ENCODE results near the gene AATK. TPM values are rescaled to one million over a fixed set of nuclear protein-coding genes. Genes with fewer than 3 reads are reported as not detected.
A peak's percentile ranks its signal among the peaks of the same experiment; 100 is the strongest.
"Not testable (repeated sequence)": the region's sequence is repeated elsewhere in the genome, so short reads cannot be mapped to it uniquely, and the experiment has no call there.

The AATK gene
- total and polyA plus RNA-seq, 4 donors = 2.9 to 15.1 (median 9.1) TPM

- 86 to 88% methylated on average over 27 of the region's 27 CpGs for WGBS, 2 donors
- Histone ChIP-seq H3K4me3 (ENCODE audit: low read length in 2 of 2) (no peak overlapping the region), H3K27me3 (ENCODE audit: control insufficient read depth in 1 of 2, insufficient read depth in 2 of 2, low read length in 1 of 2) (no peaks in the 10 kb centered on the region), H3K9me3 (ENCODE audit: control insufficient read depth, low read length) (no peaks in the 10 kb centered on the region), H3K36me3 (ENCODE audit: control insufficient read depth in 1 of 2, insufficient read depth in 2 of 2, low read length in 1 of 2) (no peaks in the 10 kb centered on the region), H3K27ac (ENCODE audit: low read depth in 1 of 2, low read length in 2 of 2) (no peak overlapping the region), H3K4me1 (ENCODE audit: control insufficient read depth in 1 of 2, insufficient read depth in 2 of 2, low read length in 2 of 2) (no peaks in the 10 kb centered on the region)
- ATAC-seq (ENCODE audit: low FRiP score) = peak; percentile 28
- no peak for DNase-seq
- intact Hi-C loops (cut with DNase I) = no loop called here
These were observed 82.8 kb downstream of the AATK start for GRCh38 chr17:81083125-81083765.

- no peaks in the 10 kb centered on the region for H3K9me3 ChIP-seq (ENCODE audit: control insufficient read depth, low read length)
- no peak for DNase-seq
- H3K27ac ChIP-seq (ENCODE audit: low read depth in 1 of 2, low read length in 2 of 2) = no peak overlapping the region
- no peaks in the 10 kb centered on the region for H3K4me1 ChIP-seq (ENCODE audit: control insufficient read depth in 1 of 2, insufficient read depth in 2 of 2, low read length in 2 of 2)
- no peaks in the 10 kb centered on the region for H3K36me3 ChIP-seq (ENCODE audit: control insufficient read depth in 1 of 2, insufficient read depth in 2 of 2, low read length in 1 of 2)
- H3K27me3 ChIP-seq (ENCODE audit: control insufficient read depth in 1 of 2, insufficient read depth in 2 of 2, low read length in 1 of 2) = no peaks in the 10 kb centered on the region
- no peak for ATAC-seq (ENCODE audit: low FRiP score)
- intact Hi-C loops (cut with DNase I) = no loop called here
- H3K4me3 ChIP-seq (ENCODE audit: low read length in 2 of 2) = no peak overlapping the region
- 92 to 93% methylated on average over 33 of the region's 33 CpGs for WGBS, 2 donors
These were observed 83.6 kb downstream of the AATK start for GRCh38 chr17:81082177-81083073.

DNA sequence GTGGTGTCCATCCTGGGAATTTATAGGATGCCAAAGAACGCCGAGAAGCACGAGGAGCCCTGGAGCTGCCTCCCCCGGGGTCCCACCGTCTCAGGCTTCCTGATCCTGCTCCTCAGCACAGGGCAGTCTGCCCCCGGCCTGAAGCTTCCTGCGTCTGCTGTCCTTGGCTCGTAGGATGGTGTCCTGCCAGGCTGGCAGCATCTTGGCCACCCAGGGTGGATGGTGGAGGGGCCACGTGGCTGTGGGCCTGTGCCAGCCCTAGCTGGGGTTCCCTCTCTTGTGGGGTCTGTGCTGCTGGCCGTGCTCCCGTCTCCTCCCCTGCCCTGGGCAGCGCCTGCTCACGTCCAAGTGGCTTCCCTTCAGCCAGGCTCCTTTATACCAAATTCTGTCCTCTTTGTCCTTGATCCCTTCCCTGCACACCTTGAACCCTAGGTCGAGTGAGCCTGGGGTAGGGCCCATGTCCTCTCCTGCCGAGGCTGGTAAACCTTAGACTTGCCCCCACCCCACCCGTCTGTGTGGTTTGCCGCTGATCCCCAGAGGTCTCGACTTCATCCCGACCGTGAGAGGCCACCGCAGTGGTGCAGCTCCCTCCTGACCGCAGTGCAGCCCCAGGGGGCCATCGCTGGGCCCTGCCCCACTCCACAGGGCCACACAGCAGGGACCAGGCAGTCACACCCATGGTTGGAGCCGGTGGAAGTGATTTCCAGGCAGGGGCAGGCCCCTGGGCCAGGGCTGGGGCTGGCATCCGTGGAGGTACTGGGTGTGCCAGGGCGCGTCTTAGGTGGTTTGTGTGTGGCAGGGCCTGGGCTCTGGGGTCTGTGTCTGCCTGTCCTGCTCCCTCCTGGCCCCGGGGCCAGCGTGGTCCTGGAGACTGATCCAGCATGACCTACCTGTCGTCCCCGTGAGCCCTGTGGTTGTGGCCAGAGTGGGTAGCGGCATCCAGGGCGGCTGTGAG lies 84.5 kb downstream of the AATK start:
- Histone ChIP-seq H3K27me3 (ENCODE audit: control insufficient read depth in 1 of 2, insufficient read depth in 2 of 2, low read length in 1 of 2) (no peaks in the 10 kb centered on the region), H3K27ac (ENCODE audit: low read depth in 1 of 2, low read length in 2 of 2) (no peak overlapping the region), H3K4me1 (ENCODE audit: control insufficient read depth in 1 of 2, insufficient read depth in 2 of 2, low read length in 2 of 2) (no peaks in the 10 kb centered on the region), H3K4me3 (ENCODE audit: low read length in 2 of 2) (no peak overlapping the region), H3K36me3 (ENCODE audit: control insufficient read depth in 1 of 2, insufficient read depth in 2 of 2, low read length in 1 of 2) (no peaks in the 10 kb centered on the region), H3K9me3 (ENCODE audit: control insufficient read depth, low read length) (no peaks in the 10 kb centered on the region)
- 88 to 92% methylated on average over 32 to 33 of the region's 33 CpGs for WGBS, 2 donors
- intact Hi-C loops (cut with DNase I) = no loop called here
- no peak for ATAC-seq (ENCODE audit: low FRiP score)
- DNase-seq = no peak

- DNase-seq = no peak
- 68 to 77% methylated on average over 18 to 19 of the region's 19 CpGs for WGBS, 2 donors
- Histone ChIP-seq H3K4me3 (ENCODE audit: low read length in 2 of 2) (no peak overlapping the region), H3K4me1 (ENCODE audit: control insufficient read depth in 1 of 2, insufficient read depth in 2 of 2, low read length in 2 of 2) (no peaks in the 10 kb centered on the region), H3K27me3 (ENCODE audit: control insufficient read depth in 1 of 2, insufficient read depth in 2 of 2, low read length in 1 of 2) (no peaks in the 10 kb centered on the region), H3K9me3 (ENCODE audit: control insufficient read depth, low read length) (no peaks in the 10 kb centered on the region), H3K27ac (ENCODE audit: low read depth in 1 of 2, low read length in 2 of 2) (no peak overlapping the region), H3K36me3 (ENCODE audit: control insufficient read depth in 1 of 2, insufficient read depth in 2 of 2, low read length in 1 of 2) (no peaks in the 10 kb centered on the region)
- ATAC-seq (ENCODE audit: low FRiP score) = no peak
- intact Hi-C loops (cut with DNase I) = no loop called here
These were observed 86.0 kb downstream of the AATK start for GRCh38 chr17:81080019-81080418.

GRCh38 chr17:81078026-81078913 lies 87.8 kb downstream of the AATK start:
- H3K27me3 ChIP-seq (ENCODE audit: control insufficient read depth in 1 of 2, insufficient read depth in 2 of 2, low read length in 1 of 2); ATAC-seq (ENCODE audit: low FRiP score); H3K27ac ChIP-seq (ENCODE audit: low read depth in 1 of 2, low read length in 2 of 2); intact Hi-C loops (cut with DNase I); H3K36me3 ChIP-seq (ENCODE audit: control insufficient read depth in 1 of 2, insufficient read depth in 2 of 2, low read length in 1 of 2); H3K9me3 ChIP-seq (ENCODE audit: control insufficient read depth, low read length); DNase-seq; H3K4me3 ChIP-seq (ENCODE audit: low read length in 2 of 2); H3K4me1 ChIP-seq (ENCODE audit: control insufficient read depth in 1 of 2, insufficient read depth in 2 of 2, low read length in 2 of 2): not testable (repeated sequence)
- WGBS, 2 donors = 93 to 95% methylated on average over 45 of the region's 45 CpGs

DNA sequence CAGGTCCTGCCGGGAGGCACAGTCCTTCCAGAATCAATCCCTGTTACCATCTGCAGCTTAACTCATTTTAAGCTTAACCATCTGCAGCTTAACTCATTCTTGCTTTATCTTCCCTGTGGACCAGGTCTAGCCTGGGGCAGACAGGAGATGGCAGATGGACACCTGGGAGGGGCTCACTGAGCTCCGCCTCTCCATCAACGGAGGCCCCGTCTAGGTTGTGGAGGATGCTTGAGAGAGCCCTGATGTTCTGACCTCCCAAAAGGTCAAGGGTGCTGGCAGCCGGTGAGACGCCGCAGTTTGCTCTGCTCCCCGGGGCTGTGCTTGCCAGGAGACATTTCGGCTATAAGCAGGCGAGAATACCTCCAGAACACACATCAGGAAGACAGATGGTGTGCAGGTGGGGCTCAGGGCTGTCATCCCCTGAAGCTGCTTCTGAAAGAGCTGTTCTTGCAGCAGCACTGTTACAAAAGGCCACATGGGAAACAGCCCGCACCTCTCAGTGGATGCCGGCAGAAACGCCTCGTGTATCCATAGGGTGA lies 89.8 kb downstream of the AATK start:
- Histone ChIP-seq H3K4me1 (ENCODE audit: control insufficient read depth in 1 of 2, insufficient read depth in 2 of 2, low read length in 2 of 2) (no peaks in the 10 kb centered on the region), H3K27me3 (ENCODE audit: control insufficient read depth in 1 of 2, insufficient read depth in 2 of 2, low read length in 1 of 2) (no peaks in the 10 kb centered on the region), H3K4me3 (ENCODE audit: low read length in 2 of 2) (no peak overlapping the region), H3K9me3 (ENCODE audit: control insufficient read depth, low read length) (no peaks in the 10 kb centered on the region), H3K27ac (ENCODE audit: low read depth in 1 of 2, low read length in 2 of 2) (no peak overlapping the region), H3K36me3 (ENCODE audit: control insufficient read depth in 1 of 2, insufficient read depth in 2 of 2, low read length in 1 of 2) (no peaks in the 10 kb centered on the region)
- intact Hi-C loops (cut with DNase I) = no loop called here
- ATAC-seq (ENCODE audit: low FRiP score) = no peak
- DNase-seq = no peak
- 87 to 90% methylated on average over 14 of the region's 14 CpGs for WGBS, 2 donors

DNA sequence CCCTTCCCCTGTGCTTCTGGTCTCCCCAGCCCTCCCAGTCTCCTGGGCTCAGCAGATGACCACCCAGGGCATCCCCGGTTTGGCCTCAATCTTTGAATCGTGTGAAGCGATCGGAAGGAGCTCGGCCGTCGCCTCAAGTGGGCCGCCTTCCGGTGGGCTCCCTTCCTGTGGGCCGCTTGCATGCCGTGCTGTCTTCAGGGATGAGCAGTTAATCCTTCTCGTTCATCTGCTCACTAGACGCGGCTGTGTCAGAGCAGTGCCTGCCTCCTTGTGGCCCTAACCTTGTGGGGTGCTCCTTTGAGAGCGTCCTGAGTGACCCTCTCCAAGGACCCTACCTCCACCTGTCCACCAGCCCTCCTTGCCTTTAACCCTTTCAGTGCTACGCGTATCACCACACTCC lies 90.7 kb downstream of the AATK start:
- intact Hi-C loops (cut with DNase I) = no loop called here
- Histone ChIP-seq H3K27ac (ENCODE audit: low read depth in 1 of 2, low read length in 2 of 2) (no peak overlapping the region), H3K9me3 (ENCODE audit: control insufficient read depth, low read length) (no peaks in the 10 kb centered on the region), H3K4me3 (ENCODE audit: low read length in 2 of 2) (no peak overlapping the region), H3K4me1 (ENCODE audit: control insufficient read depth in 1 of 2, insufficient read depth in 2 of 2, low read length in 2 of 2) (no peaks in the 10 kb centered on the region), H3K27me3 (ENCODE audit: control insufficient read depth in 1 of 2, insufficient read depth in 2 of 2, low read length in 1 of 2) (no peaks in the 10 kb centered on the region), H3K36me3 (ENCODE audit: control insufficient read depth in 1 of 2, insufficient read depth in 2 of 2, low read length in 1 of 2) (no peaks in the 10 kb centered on the region)
- WGBS, 2 donors = 89 to 93% methylated on average over 17 of the region's 17 CpGs
- DNase-seq (no peak), ATAC-seq (ENCODE audit: low FRiP score) (no peak)

Data from aorta (tissue), 5 donors.